Panc1 (cell line): ENCODE results near the gene IMPDH2. TPM values are rescaled to one million over a fixed set of nuclear protein-coding genes. Genes with fewer than 3 reads are reported as not detected.

ENCODE experiments used
- ATAC-seq: fragments of 200-7000 bp; cut with Tn5 transposase; 2 replicates; pipeline ENCODE4 v1.9.1; 2020; ENCODE audit warnings: mild to moderate bottlenecking, moderate library complexity
- BruUV-seq: library from RNA; stranded (reverse); fragments of 400-500 nt; replicated peaks from 2 replicates; lab custom pipeline; 2021; lab: Mats Ljungman, UMichigan
- CTCF ChIA-PET: fragments of 300-600 bp; sonication (Branson Sonifier 250); formaldehyde crosslinking; loops from one replicate; lab custom pipeline; 2022; ENCODE audit warnings: antibody characterized with exemption; lab: Charles Lee
- POLR2A ChIA-PET: fragments of 300-600 bp; sonication (Branson Sonifier 250); formaldehyde crosslinking; loops from one replicate; lab custom pipeline; 2022; ENCODE audit warnings: antibody characterized with exemption; lab: Charles Lee
- DNase-seq: peaks from one replicate; pipeline ENCODE4 v3.0.0-alpha.2; 2010; ENCODE audit warnings: low read depth, low spot score
- H3K27ac ChIP-seq: 2 replicates; pipeline ENCODE4 v1.5.1; 2011; ENCODE audit warnings: mild to moderate bottlenecking, low read length, inconsistent platforms
- H3K27me3 ChIP-seq: fragments of 200-500 bp; sonication (Bioruptor generic); 2 replicates; pipeline ENCODE4 v1.6.0; 2014; ENCODE audit warnings: low read length, inconsistent platforms; ENCODE audit not compliant: control insufficient read depth, insufficient read depth
- H3K36me3 ChIP-seq: fragments of 200-500 bp; sonication (Bioruptor generic); 2 replicates; pipeline ENCODE4 v1.5.1; 2014; ENCODE audit warnings: inconsistent platforms, mild to moderate bottlenecking, low read length, moderate library complexity; ENCODE audit not compliant: control insufficient read depth, insufficient read depth
- H3K4me1 ChIP-seq: 2 replicates; pipeline ENCODE4 v1.5.1; 2011; ENCODE audit warnings: inconsistent platforms, mild to moderate bottlenecking, low read length, moderate library complexity; ENCODE audit not compliant: control insufficient read depth, insufficient read depth
- H3K4me3 ChIP-seq, 2 experiments: 2 replicates each; pipeline ENCODE4 v1.5.1; 2011 to 2012; ENCODE audit warnings: low read depth in 2 of 2, low read length in 2 of 2, mild to moderate bottlenecking in 2 of 2, inconsistent platforms in 1 of 2, moderate library complexity in 1 of 2
- H3K9me3 ChIP-seq: fragments of 200-500 bp; sonication (Bioruptor generic); 2 replicates; pipeline ENCODE4 v1.5.1; 2014; ENCODE audit warnings: low read depth, mild to moderate bottlenecking, inconsistent platforms, low read length, moderate library complexity; ENCODE audit not compliant: control insufficient read depth, insufficient read depth
- POLR2AphosphoS5 ChIP-seq: IDR thresholded peaks from 2 replicates; pipeline ENCODE4 v1.6.1; 2012; ENCODE audit warnings: mild to moderate bottlenecking, low read depth, low read length, moderate library complexity
- SIN3A ChIP-seq: IDR thresholded peaks from 2 replicates; pipeline ENCODE4 v1.6.1; 2012; ENCODE audit warnings: low read depth, mild to moderate bottlenecking, low read length, moderate library complexity, borderline replicate concordance; ENCODE audit not compliant: insufficient read depth
- TCF7L2 ChIP-seq: IDR thresholded peaks from 2 replicates; pipeline ENCODE4 v1.6.1; 2011; ENCODE audit warnings: mild to moderate bottlenecking, low read depth, low read length, inconsistent platforms
- in situ Hi-C: cut with HindIII; loops from 2 replicates; pipeline ENCODE4 v1.10.0; 2016; ENCODE audit warnings: low sequenced_read_pairs, low pct_unique_long_range_greater_than_20kb
- intact Hi-C: fragments of 100-400 bp; cut with micrococcal nuclease; formaldehyde crosslinking; loops from one replicate; pipeline ENCODE4 v1.10.0; 2022; ENCODE audit not compliant: unreplicated experiment
- total RNA-seq: library from RNA; stranded (reverse); gene quantifications from one replicate; pipeline ENCODE4 v1.2.1, GENCODE V29; 2021; ENCODE audit not compliant: unreplicated experiment
- TF ChIP-seq, protein P1 (sequence below), 2 experiments: IDR thresholded peaks; 2 replicates each; pipeline ENCODE4 v1.6.1; 2011 to 2012; ENCODE audit warnings: low read depth in 2 of 2, control low read depth in 1 of 2, low read length in 1 of 2, mild to moderate bottlenecking in 1 of 2, moderate library complexity in 1 of 2; ENCODE audit not compliant: insufficient read depth in 1 of 2
- TF ChIP-seq, protein P2 (sequence below): fragments of 450-650 bp; IDR thresholded peaks from 2 replicates; pipeline ENCODE4 v1.5.1; 2017; ENCODE audit warnings: mild to moderate bottlenecking

IMPDH2 gene
- total RNA-seq, 1 experiment from 2014 or later, result 149 TPM

DNA sequence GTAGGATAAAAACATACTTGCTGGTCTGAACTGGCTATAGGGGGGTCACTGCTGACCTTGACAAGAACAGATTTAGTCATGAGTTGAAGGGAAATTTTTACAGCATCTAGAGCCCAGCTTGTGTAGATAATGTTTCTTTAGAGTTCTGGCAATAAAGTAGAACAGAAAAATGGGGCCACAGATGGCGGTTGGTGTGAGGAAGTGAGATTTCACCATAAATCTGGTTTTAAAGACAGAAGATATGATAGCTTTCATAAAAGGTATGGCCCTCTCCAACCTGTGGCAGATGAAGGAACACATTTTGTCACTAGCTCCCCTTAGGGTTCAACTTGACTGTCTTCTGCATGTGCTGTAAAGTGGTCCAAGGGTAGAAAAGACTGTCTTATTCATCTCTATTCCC is 24.3 kb upstream of the IMPDH2 start:
- in situ Hi-C loops, result no loop called here
- no peaks in the 10 kb centered on the region for H3K9me3 ChIP-seq

DNA sequence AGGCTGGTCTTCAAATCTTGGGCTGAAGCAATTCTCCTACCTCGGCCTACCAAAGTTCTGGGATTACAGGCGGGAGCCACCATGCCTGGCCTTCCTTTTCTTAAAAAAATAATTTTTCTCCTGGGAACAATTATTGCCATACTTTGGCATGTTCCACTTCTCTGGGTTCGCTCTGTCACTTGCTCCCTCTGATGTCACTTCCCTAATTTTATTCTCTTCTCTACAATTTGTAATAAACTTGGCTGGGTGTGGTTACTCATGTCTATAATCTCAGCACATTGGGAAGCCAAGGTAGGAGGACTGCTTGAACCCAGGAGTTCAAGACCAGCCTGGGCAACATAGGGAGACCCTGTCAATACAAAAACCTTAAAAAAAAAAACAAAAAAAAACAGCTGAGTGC is 6.1 kb upstream of the IMPDH2 start:
- H3K36me3 ChIP-seq, result peaks cover 16% of the 10 kb centered on the region; the same call in 1 of the 2 replicates
- CTCF ChIA-PET, result no interaction called here

More for the DNA sequence above, 24.3 kb upstream of the IMPDH2 start:
- intact Hi-C loops, result no loop called here
- Histone ChIP-seq H3K4me1 (no peaks in the 10 kb centered on the region), H3K4me3 (no peak overlapping the region), H3K27me3 (no peaks in the 10 kb centered on the region), H3K36me3 (peaks cover 3% of the 10 kb centered on the region; the same call in 1 of the 2 replicates), H3K27ac (no peak overlapping the region)
- TSS peak; percentile 72 for BruUV-seq
- POLR2A ChIA-PET, result no interaction called here
- ATAC-seq (no peak), DNase-seq (no peak)
- CTCF ChIA-PET, result no interaction called here
- TF ChIP-seq, protein P1, sequence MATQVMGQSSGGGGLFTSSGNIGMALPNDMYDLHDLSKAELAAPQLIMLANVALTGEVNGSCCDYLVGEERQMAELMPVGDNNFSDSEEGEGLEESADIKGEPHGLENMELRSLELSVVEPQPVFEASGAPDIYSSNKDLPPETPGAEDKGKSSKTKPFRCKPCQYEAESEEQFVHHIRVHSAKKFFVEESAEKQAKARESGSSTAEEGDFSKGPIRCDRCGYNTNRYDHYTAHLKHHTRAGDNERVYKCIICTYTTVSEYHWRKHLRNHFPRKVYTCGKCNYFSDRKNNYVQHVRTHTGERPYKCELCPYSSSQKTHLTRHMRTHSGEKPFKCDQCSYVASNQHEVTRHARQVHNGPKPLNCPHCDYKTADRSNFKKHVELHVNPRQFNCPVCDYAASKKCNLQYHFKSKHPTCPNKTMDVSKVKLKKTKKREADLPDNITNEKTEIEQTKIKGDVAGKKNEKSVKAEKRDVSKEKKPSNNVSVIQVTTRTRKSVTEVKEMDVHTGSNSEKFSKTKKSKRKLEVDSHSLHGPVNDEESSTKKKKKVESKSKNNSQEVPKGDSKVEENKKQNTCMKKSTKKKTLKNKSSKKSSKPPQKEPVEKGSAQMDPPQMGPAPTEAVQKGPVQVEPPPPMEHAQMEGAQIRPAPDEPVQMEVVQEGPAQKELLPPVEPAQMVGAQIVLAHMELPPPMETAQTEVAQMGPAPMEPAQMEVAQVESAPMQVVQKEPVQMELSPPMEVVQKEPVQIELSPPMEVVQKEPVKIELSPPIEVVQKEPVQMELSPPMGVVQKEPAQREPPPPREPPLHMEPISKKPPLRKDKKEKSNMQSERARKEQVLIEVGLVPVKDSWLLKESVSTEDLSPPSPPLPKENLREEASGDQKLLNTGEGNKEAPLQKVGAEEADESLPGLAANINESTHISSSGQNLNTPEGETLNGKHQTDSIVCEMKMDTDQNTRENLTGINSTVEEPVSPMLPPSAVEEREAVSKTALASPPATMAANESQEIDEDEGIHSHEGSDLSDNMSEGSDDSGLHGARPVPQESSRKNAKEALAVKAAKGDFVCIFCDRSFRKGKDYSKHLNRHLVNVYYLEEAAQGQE (IDR thresholded peaks at IDR 0.05; ENCODE audit: insufficient read depth in 1 of 2, low read depth in 2 of 2, low read length in 1 of 2), result no peak
- TF ChIP-seq TCF7L2 (no peak), SIN3A (no peak), POLR2AphosphoS5 (no peak)
- TF ChIP-seq, protein P2, sequence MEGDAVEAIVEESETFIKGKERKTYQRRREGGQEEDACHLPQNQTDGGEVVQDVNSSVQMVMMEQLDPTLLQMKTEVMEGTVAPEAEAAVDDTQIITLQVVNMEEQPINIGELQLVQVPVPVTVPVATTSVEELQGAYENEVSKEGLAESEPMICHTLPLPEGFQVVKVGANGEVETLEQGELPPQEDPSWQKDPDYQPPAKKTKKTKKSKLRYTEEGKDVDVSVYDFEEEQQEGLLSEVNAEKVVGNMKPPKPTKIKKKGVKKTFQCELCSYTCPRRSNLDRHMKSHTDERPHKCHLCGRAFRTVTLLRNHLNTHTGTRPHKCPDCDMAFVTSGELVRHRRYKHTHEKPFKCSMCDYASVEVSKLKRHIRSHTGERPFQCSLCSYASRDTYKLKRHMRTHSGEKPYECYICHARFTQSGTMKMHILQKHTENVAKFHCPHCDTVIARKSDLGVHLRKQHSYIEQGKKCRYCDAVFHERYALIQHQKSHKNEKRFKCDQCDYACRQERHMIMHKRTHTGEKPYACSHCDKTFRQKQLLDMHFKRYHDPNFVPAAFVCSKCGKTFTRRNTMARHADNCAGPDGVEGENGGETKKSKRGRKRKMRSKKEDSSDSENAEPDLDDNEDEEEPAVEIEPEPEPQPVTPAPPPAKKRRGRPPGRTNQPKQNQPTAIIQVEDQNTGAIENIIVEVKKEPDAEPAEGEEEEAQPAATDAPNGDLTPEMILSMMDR, result no peak

More for the DNA sequence above, 6.1 kb upstream of the IMPDH2 start:
- TF ChIP-seq, protein P2, result no peak
- TF ChIP-seq SIN3A, result no peak
- no peak for TF ChIP-seq TCF7L2
- no peak for TF ChIP-seq POLR2AphosphoS5
- TF ChIP-seq, protein P1 (IDR thresholded peaks at IDR 0.05; ENCODE audit: insufficient read depth in 1 of 2, low read depth in 2 of 2, low read length in 1 of 2), result no peak
- no peak for DNase-seq
- no peak for ATAC-seq
- POLR2A ChIA-PET, result no interaction called here
- intact Hi-C loops, result no loop called here
- no TSS peak for BruUV-seq
- no peak overlapping the region for H3K4me3 ChIP-seq
- in situ Hi-C loops, result no loop called here
- H3K4me1 ChIP-seq, result no peaks in the 10 kb centered on the region
- no peaks in the 10 kb centered on the region for H3K27me3 ChIP-seq
- no peaks in the 10 kb centered on the region for H3K9me3 ChIP-seq
- no peak overlapping the region for H3K27ac ChIP-seq
